A549 (cell line): ENCODE measurements around the gene XIST.

Experiments
- FOSL2 ChIP-seq, 2 experiments: fragments of 450-650 bp in 1 of 2; fragments of >200 bp in 1 of 2; sonication (Bioruptor Twin) in 1 of 2; formaldehyde crosslinking; IDR thresholded peaks; 2 replicates each; pipeline versions ENCODE4 v1.5.0 to v1.6.1; 2016 to 2020; ENCODE audit warnings: mild to moderate bottlenecking in 1 of 2, moderate library complexity in 1 of 2
- PHF8 ChIP-seq: fragments of 200-600 bp; sonication (generic); IDR thresholded peaks from 2 replicates; pipeline ENCODE4 v1.6.1; 2016; ENCODE audit warnings: low read depth, mild to moderate bottlenecking, antibody characterized with exemption, moderate library complexity, borderline replicate concordance
- RAD21 ChIP-seq, 2 experiments: fragments of >200 bp in 1 of 2; sonication (Bioruptor Twin) in 1 of 2; formaldehyde crosslinking in 1 of 2; IDR thresholded peaks in 1 of 2; conservative IDR thresholded peaks in 1 of 2; 2 replicates in 1 of 2; 3 replicates in 1 of 2; pipeline ENCODE4 v1.6.1; 2012 to 2018; ENCODE audit warnings: inconsistent platforms in 1 of 2
- TF ChIP-seq, protein P1 (sequence below): fragments of >200 bp; sonication (Bioruptor Twin); formaldehyde crosslinking; IDR thresholded peaks from 3 replicates; pipeline ENCODE4 v1.5.1; 2016
- TF ChIP-seq, protein P2 (sequence below): fragments of >200 bp; sonication (Bioruptor Twin); formaldehyde crosslinking; IDR thresholded peaks from 2 replicates; pipeline ENCODE4 v1.6.1; 2016
- TF ChIP-seq, protein P3 (sequence below): IDR thresholded peaks from 2 replicates; pipeline ENCODE4 v1.6.1; 2012

DNA sequence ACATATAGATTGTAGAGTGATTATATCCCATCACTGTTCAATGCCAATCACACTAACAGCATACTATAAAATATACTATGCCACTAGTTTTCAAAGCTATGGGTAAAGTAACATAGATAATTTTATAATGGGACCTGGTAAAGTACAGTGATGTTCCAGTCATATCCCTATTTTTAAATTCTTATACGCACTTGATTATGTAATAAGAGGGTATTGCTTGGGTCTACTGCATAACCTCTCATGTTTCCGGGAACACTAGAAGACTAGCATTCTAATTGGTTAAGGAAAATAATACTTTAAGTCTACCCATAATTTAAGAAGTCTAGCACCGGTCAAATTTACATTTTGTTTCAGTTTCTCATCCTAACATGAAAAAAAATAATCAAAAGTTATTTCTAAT is 14.4 kb downstream of the XIST start:
- TF ChIP-seq, protein P1, sequence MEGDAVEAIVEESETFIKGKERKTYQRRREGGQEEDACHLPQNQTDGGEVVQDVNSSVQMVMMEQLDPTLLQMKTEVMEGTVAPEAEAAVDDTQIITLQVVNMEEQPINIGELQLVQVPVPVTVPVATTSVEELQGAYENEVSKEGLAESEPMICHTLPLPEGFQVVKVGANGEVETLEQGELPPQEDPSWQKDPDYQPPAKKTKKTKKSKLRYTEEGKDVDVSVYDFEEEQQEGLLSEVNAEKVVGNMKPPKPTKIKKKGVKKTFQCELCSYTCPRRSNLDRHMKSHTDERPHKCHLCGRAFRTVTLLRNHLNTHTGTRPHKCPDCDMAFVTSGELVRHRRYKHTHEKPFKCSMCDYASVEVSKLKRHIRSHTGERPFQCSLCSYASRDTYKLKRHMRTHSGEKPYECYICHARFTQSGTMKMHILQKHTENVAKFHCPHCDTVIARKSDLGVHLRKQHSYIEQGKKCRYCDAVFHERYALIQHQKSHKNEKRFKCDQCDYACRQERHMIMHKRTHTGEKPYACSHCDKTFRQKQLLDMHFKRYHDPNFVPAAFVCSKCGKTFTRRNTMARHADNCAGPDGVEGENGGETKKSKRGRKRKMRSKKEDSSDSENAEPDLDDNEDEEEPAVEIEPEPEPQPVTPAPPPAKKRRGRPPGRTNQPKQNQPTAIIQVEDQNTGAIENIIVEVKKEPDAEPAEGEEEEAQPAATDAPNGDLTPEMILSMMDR: no peak
- TF ChIP-seq, protein P2, sequence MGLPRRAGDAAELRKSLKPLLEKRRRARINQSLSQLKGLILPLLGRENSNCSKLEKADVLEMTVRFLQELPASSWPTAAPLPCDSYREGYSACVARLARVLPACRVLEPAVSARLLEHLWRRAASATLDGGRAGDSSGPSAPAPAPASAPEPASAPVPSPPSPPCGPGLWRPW: no peak
- TF ChIP-seq, protein P3, sequence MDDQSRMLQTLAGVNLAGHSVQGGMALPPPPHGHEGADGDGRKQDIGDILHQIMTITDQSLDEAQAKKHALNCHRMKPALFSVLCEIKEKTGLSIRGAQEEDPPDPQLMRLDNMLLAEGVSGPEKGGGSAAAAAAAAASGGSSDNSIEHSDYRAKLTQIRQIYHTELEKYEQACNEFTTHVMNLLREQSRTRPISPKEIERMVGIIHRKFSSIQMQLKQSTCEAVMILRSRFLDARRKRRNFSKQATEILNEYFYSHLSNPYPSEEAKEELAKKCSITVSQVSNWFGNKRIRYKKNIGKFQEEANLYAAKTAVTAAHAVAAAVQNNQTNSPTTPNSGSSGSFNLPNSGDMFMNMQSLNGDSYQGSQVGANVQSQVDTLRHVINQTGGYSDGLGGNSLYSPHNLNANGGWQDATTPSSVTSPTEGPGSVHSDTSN: no peak
- TF ChIP-seq FOSL2 (IDR thresholded peaks at IDR 0.05) (no peak), FOSL2 (CRISPR knock-in tag; IDR thresholded peaks at IDR 0.05) (no peak), RAD21 (conservative IDR thresholded peaks at IDR 0.05 in 1 of 2, IDR thresholded peaks at IDR 0.05 in 1 of 2) (no peak), PHF8 (no peak)
